ENCODE measurements around the gene MSH3. TPM values are rescaled to one million over a fixed set of nuclear protein-coding genes. Genes with fewer than 3 reads are reported as not detected.

Gene MSH3
- total RNA-seq, 4 donors from 2014 or later: 17.5 to 24.4 (median 21.2) TPM

DNA sequence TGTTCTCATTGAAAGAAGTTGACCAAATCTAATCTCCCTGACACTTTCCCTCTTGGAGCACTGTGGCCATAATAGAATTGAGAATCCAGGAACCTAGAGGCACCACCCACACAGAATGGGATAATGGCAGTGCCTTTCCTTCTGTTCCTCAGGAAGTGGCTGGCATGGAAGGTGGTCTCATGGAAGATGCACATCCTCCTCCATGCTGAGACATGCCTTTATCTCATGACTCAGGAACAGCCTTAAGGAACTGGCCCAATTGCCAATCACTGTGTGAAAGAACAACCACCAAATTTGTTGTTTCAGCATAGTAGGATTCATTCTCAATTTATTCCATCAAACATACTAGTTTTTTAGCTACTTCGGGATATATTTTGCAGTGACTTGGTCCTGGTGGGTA lies 168.2 kb downstream of the MSH3 start:
- TF ChIP-seq, protein P1, sequence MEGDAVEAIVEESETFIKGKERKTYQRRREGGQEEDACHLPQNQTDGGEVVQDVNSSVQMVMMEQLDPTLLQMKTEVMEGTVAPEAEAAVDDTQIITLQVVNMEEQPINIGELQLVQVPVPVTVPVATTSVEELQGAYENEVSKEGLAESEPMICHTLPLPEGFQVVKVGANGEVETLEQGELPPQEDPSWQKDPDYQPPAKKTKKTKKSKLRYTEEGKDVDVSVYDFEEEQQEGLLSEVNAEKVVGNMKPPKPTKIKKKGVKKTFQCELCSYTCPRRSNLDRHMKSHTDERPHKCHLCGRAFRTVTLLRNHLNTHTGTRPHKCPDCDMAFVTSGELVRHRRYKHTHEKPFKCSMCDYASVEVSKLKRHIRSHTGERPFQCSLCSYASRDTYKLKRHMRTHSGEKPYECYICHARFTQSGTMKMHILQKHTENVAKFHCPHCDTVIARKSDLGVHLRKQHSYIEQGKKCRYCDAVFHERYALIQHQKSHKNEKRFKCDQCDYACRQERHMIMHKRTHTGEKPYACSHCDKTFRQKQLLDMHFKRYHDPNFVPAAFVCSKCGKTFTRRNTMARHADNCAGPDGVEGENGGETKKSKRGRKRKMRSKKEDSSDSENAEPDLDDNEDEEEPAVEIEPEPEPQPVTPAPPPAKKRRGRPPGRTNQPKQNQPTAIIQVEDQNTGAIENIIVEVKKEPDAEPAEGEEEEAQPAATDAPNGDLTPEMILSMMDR (IDR thresholded peaks at IDR 0.05; ENCODE audit: low read depth): no peak

DNA sequence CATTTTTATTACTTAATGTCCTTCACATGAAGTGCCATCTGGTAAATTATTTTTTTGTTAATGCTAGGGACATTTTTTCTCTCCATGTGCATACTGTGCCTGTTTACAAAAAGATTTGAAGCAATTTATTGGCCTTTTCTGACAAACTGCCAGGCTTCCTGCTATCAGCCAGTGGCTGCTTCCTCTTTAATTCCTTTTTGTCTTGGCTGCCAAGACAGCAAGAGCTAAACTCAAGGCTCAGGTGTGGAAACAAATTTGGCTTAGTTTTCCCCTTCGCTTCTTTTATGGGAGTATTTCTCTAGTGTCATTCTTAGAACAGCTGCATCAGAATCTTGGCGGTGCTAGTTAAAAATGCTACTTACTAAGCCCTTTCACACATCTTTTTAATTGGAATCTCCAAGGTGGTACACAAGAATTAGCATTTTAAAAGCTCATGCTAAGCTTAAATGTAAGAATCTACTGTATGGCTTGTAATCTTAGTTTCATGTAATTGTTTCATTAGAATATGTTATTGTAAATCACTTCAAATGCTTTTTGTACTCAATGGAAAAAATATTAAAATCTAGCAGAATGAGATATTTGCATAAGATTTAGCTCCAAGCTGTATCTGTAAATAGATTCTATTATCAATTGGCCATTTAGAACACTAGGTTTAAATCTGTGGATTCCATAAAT lies 171.5 kb downstream of the MSH3 start:
- TF ChIP-seq, protein P1 (IDR thresholded peaks at IDR 0.05; ENCODE audit: low read depth): no peak

DNA sequence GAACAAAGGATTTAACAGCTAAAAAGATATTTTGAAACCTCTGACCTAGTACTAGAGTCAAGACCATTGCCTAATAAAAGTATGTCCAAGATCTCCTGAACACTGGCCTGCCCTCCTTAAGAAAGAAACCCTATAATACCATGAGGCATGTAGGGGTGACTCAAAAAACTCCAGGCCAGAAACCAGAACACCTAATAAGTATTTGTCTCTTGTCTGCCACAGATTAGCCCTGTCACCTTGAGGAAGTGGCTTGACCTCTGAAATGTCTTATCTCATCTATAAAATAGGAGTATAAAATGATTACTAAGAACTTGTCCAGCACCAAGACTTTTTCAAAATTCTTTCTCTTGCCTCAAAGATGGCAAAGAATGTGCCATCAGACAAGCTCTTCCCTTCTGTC lies 180.3 kb downstream of the MSH3 start:
- TF ChIP-seq, protein P1 (IDR thresholded peaks at IDR 0.05; ENCODE audit: low read depth): no peak

DNA sequence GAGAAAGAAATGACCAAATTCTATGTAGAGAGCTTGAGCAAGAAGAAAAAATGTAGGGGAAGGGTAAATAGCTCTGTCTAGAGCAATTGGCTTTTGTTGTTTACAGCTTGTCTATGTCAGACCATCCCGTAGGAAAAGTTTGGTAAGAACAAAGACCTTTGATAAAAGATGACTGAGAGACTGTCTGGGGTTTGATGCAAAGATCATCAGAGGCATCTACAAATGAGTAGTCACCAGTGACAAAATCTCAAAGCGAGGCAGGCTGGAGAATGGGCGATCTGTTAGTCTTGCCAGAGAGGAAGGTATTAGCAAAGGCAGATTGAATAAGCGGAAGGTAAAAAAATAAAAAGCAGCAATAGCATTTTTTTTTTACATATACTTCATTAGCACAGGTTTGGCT lies 180.7 kb downstream of the MSH3 start:
- TF ChIP-seq, protein P1 (IDR thresholded peaks at IDR 0.05; ENCODE audit: low read depth): no peak

DNA sequence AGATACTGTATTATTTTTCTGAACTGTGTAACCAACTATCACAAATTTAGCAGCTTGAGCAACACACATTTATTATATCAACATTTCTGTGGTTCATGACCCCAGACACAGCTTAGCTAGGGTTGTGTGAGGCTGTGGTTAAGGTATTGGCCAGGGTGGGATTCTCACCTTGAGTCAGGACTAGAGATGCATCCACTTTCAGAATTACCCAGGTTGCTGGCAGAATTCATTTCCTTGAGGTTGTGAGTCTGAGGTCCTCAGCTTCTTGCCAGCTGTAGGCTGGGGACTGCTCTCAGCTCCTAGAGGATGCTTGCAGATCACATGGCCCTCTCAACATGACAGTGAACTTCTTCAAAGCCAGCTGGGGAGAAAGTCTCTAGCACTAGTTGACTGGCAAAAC lies 183.2 kb downstream of the MSH3 start:
- TF ChIP-seq, protein P1 (IDR thresholded peaks at IDR 0.05; ENCODE audit: low read depth): no peak

DNA sequence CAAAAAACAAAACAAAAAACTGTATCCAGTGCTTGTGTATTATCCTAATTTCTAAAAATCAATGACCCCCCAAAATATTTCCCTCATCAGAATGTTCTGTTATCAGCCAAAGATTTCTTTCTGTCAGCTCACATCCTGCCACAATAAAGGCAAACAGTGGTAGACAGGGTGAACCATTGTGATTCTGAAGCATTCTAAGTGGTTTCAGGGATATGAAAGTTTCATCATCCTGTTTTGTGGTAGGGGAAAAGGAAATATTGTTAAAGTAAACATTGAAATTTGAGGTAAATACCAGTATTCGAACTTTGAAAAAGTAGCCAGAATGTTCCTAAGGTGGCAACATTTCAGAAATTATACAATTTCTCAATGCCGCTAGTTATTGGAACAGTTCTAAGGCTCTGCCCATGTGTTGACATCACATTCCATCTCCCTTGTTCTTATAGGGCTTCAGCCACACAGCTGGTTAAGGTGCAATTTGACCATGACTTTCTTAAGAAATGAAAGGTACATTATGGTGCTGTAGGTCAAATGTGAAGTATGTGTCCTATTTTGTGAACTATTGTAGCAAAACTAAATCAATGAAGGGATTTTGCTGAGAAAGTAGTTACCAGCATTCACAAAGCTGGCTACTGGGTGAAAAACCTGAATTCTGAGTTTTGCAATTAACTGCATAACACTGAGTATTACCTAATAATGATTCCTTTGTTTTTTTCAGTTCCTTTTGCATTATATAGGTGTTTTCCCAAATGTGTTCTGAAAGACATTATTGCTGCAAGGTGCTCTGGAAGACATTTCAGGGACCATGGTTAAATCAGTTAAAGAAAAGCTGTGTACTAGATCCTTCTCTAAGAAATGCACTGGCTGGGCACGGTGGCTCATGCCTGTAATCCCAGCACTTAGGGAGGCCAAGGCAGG lies 198.1 kb downstream of the MSH3 start:
- TF ChIP-seq, protein P1 (IDR thresholded peaks at IDR 0.05; ENCODE audit: low read depth): no peak

DNA sequence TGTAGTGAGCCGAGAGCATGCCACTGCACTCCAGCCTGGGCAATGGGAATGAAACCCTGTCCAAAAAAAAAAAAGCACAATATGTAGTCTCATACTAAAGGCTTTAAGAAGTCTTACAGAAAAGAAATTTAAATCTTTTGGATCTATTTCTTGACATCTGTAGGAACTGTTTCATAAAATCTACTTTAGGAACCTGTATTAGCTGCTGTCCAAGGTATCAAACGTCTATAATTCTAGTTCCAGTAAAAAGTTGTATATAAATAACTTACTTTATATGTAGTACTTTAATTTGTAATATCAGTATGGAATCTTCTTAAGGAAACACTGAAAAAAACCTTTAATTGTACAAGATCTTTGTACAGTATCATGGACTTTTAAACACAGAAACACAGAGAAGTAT lies 199.0 kb downstream of the MSH3 start:
- TF ChIP-seq, protein P1 (IDR thresholded peaks at IDR 0.05; ENCODE audit: low read depth): no peak
